COLO829 (cell line): Measurements from ENCODE around the gene CDX2.

Experiments
- DNase-seq: peaks from one replicate; pipeline ENCODE4 v3.0.0; 2012; ENCODE audit warnings: low spot score

The CDX2 gene

GRCh38 chr13:27978301-27978968, 9.3 kb upstream of the CDX2 start:
- no peak for DNase-seq

DNA sequence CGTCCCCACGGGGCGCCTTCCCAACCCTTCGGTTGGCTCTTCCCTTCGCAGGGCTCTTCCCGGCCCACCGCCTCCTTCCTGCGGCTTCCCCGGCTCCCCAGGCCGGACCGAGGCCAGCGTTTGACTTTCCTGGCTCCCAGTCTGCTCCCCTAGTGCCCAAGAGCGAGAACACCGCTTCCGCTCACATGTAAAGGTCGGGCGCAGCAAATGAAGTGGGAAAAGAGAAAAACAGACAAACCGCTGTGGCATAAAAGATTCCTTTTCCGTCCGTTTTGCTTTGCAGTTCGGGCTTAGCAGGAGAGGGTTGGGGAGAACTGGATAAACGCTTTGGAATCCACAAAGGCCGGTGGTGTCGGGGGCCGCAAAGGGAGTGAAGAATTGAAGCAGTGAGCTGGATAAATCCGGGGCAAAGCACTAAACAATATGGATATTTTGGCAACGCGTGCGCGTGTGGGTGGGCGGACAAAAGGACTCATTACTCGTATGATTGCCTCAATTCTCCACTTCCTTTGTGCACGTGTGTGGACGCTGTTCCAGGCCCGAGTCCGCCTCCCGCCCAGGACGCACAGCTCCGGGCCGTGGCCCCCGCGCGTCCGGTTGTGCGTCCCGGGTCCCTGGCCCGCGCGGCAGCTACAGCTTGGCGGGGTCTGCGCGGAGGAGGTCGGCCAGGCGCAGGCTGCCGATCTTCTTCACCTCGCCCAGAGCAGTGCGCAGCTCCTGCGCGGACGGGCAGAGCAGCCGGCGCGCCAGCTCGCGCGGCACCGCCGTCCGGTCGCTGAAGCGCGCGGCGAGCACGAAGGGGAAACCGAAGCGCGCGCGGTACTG, 8.6 kb upstream of the CDX2 start:
- no peak for DNase-seq

GRCh38 chr13:27976362-27977091, 7.4 kb upstream of the CDX2 start:
- DNase-seq, result no peak

DNA sequence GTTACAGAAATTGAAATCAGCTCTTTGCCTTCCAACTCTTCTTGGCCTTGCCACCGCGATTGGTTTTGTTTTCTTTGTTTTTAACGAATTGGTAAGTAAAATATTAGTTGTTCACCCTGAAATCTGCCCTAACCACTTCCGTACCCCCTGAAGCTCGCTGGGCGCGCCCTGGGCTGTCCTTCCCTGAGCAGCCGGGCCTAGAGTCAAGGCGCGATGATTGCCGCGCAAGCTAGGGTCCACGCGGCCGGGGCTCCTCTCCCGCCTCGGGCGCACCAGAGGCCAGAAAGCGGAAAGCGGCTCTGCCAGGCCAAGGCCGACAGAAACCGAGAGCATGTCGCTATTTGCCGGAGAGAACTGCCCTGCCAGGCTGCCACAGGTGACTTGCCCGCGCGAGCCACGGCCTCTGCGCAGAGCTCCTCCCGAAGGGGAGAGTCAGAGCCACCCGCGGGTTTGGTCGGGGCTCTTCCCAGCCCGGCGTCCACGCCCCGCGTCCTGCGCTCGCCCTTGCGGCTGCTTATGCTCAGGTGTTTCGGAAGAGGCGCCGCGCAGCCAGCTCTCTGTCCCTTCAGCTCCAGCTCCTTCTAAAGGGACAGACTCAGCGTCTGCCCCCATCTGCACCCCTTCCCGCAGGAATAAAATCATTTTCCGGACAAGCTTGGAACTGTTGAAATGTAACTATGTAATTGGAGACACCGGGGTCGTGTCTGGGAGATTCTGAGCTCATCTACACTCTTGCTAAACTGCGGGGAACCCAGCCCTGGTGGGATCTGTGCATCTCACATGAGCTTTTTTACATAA, 6.6 kb upstream of the CDX2 start:
- no peak for DNase-seq

GRCh38 chr13:27973961-27974662, 5.0 kb upstream of the CDX2 start:
- DNase-seq, result no peak

DNA sequence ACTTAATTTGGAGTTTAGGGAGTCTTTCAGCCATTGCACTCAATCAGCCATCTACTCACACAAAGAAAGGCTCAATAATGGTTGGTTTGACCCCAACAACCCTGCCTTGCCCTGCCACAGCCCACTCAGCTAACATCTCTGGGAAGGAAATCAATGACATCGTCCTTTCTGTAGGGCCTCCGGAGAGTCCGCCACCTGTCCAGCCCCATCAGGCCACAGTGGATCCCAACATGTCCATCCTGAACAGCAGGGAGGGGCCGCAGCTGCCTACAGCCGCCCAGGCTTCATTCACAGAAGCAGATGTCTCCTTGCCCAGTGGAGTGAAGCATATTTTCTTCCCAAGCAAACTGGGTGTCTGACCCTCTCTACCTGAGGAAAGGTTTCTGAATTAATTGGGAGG, 4.2 kb upstream of the CDX2 start:
- DNase-seq, result no peak

GRCh38 chr13:27972478-27972820, 3.3 kb upstream of the CDX2 start:
- no peak for DNase-seq

DNA sequence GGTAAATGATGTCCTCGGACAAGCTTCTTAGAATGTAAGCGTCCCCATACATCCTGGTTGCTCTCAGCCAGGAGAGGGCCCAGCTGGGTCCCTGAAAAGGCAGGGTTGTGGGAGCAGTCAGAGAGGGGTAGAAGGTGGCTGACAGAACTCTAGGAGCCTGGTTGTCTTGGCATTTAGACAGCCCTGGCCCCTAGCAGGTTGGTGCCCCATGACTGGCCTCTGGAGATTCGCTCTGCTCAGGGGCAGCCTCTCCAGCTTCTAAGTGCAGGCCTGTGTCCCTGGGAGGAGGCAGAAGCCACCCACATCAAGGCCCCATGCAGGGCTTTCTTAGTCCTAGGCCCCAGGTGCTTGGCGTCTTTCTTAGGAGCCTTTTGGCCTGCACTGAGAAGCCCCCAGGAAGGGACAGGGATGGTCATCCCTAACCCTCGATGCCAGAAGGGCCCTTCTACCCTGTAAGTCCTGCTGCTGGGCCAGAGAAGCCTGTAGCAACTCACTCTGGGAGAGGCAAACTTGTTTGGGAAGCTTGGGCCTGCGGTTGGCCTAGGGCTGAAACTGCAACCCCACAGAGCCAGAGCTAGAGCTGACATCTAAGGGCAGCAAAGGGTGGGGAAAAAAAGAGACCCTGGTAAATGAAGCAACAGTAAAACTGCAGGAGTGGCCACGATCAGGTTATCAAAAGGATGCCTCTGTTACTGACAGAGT, 2.8 kb upstream of the CDX2 start:
- DNase-seq, result no peak

DNA sequence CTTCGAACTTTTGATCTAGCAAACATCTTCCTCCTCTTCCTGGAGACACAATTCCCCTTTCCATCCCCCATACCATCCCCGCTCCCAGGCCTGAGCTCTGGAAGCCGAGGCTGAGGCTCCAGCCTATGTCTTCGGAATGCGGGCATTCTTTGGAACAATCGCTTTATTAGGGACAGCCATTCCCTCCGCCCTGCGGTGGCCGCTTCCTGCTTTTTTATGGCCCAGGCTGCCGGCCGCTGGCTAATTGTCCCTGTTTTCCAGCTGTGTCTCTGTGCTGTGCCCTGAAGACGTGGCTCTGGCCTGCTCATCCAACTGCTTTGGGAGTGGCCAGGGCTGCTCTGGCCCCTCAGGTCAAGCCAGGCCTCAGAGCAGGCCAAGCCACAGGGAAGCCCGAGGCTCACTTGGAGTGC, 2.1 kb upstream of the CDX2 start:
- no peak for DNase-seq

GRCh38 chr13:27970382-27971235, 1.5 kb upstream of the CDX2 start:
- no peak for DNase-seq

GRCh38 chr13:27969866-27970229, 733 bp upstream of the CDX2 start:
- DNase-seq, result no peak

- no peak for DNase-seq
These were observed 616 bp downstream of the CDX2 start for GRCh38 chr13:27968316-27969081.

GRCh38 chr13:27967736-27968315, 1.3 kb downstream of the CDX2 start:
- no peak for DNase-seq

- no peak for DNase-seq
These were observed 1.8 kb downstream of the CDX2 start for GRCh38 chr13:27967203-27967735.

GRCh38 chr13:27966641-27967202, 2.4 kb downstream of the CDX2 start:
- DNase-seq, result no peak

GRCh38 chr13:27965740-27966640, 3.1 kb downstream of the CDX2 start:
- no peak for DNase-seq

- no peak for DNase-seq
These were observed 3.8 kb downstream of the CDX2 start for GRCh38 chr13:27965343-27965739.
